Activated CD4-positive, alpha-beta T cell treated with anti-CD3 and anti-CD28 coated beads, Interleukin-2, Interleukin-4, amounts not matched to agents 100 ng/mL and 50 ng/mL, durations not matched to agents 16 hours and 8 hours (primary cell): Measurements from ENCODE around the gene MRTFA.
A peak's percentile ranks its signal among the peaks of the same experiment; 100 is the strongest.

Source experiments
- DNase-seq: peaks from one replicate; pipeline ENCODE4 v3.0.0-alpha.2; 2020; ENCODE audit warnings: low spot score

Gene MRTFA

DNA sequence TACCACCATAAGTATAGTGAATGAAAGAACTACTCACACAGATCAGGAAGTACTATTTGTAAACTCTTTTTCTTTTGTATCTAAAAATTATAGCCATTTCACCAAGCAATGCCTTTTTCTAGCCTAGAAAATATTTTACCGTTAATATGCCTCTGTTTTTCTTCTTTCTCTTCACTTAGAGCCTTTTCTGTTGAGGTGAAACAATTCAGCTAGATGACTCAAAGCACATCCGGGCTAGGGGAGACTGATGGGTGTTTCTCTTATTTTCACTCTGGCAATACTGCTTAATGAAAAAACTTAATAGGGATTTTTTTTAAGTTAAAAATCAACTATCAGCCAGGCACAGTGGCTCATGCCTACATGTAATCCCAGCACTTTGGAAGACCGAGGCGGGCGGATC, 172.8 kb downstream of the MRTFA start:
- DNase-seq: peak; percentile 64

DNA sequence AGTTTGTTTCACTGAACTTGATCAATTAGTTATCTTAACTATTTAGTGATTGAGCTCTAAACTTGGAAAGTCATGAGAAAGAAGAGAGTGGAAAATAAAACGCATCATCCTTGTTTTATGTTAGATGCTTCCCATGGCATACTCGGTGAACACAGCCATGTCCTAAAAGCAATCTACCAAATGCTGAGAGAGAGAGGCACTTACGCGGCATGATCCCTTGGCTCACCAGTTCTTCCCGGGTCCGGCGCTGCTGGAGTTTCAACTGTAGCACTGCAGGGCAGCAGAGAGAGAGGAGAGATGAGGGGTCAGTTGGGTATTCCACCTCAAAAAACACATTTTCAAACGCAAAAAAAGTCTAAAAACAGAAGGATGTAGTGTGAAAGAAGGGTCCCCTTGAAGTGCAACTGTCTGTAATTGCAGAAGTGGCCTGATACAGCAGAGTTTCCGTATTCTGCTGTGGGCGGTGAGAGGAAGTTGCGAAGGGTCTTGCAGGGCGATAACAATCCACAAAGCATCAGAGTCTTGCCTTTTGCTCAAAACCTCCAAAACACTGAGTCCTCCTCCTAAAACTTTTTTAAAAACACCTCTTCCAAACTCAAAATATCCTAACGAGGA, 173.4 kb downstream of the MRTFA start:
- peak; percentile 64 for DNase-seq

DNA sequence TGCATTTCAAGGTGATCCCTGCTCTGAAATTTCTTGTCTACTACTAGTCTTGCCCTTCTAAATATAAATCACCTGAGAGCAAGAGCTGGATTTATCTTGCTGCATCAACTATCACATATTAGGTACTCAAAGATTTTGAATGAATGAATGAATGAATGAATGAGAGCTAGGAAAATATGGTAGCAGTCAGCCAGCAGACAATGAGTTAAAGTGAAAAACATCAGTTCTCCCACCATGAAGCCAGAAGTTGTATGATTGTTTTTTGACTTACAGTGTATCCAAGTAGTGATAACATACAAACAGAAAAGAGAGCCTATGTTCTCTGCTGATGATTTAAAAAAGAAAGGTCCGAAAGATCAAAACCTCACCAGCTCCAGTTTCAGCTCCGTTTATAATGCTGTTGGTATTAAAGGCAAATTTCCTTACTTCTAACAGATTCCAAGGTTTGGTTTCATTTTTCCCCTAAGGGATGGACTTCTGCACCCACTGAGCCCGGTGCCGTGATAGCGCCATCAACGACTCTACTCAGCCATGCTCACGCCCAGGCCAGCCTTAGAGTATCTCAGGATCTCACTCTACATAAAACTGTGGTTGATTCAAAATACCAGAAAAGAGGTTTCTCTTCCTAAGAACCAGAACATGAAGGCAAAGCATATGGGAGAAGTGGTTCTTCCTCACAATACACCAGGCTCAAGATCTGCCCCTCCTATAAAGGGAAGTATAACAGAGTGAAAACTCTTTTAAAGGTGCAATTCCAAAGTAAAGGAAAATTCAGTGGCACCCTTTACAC, 174.1 kb downstream of the MRTFA start:
- DNase-seq: peak; percentile 30

DNA sequence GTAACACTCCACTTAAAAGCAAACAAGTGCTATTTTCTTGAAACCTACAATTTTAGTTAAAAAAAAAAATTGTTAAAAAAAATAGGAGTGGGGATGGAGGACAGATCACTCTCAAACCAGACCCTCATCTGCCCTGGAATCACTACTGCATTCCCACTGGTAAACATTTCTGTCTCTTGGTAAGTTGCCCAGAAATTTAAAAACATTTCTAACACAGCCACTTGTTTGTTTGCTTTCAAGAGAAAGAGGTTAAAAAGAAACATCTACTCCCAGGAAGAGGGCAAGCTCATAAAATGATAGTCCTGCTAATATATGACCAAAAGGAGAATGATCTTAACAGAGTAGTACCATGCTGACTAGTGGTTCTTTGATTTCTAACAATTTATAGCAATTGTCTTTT, 182.8 kb downstream of the MRTFA start:
- DNase-seq: no peak

DNA sequence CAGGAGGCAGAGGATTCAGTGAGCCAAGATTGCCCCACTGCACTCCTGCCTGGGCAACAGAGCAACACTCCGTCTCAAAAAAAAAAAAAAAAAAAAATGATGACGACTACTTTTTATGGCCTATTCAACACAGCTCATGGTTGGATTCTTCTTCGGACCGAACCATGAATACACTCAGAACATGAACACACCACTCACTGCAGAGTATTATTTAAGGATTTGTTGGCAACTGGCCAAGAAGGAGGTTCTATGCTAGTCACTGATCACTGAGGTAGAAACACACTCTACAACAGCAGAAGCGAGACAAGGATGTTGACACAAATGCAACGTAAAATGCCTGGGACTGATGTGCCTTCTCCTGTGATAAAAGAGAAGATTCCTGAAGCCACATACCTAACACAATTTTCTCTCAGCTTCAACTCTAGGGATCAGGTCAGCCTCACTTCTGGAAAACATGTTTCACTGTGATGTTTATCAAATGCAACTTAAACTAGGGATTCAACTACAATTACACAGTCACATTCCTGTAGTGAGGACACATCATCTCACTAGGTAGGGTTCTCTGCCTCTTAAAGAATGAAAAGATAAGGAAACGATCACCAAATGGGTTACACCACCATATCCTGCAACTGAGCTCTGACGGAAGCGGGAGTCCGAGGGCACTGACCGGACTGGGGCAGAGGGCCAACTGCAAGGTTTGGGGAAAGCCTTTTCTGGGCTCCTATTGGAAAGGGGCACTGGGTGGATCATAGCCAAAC, 183.6 kb downstream of the MRTFA start:
- no peak for DNase-seq

DNA sequence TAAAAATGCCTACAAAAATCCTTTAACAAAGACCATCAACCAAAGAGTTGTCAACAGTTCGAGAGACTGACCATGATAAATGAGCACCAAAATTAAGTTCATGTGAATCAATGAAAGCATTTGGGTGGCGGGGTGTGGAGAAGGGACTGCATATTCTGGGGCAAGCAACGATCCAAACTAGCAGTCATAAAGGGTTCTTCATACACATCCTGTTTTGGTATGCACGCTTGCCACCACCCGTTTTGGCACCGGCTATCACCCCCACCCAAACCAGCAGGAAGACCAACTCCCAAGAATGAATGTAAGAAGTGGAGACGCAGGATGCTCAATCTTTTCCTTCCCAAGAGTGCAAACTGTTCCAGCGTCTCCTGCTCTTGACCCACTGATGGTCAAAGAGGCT, 185.3 kb downstream of the MRTFA start:
- no peak for DNase-seq

DNA sequence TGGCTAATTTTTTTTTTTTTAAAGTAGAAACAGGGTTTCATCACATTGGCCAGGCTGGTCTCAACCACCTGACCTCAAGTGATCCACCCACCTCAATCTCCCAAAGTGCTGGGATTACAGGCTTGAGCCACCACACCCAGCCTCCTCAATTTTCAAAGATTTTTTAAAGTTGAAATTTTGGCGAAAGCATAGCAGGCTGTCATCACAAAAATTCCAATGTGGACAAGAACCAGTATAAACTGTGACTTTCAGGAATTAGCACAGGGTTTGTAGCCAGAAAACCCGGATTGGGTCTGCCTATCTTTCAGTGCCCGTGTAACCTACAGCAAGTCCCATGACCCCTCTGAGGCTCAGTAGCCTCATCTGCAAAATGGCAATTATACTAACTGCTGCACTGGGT, 185.9 kb downstream of the MRTFA start:
- DNase-seq: no peak

DNA sequence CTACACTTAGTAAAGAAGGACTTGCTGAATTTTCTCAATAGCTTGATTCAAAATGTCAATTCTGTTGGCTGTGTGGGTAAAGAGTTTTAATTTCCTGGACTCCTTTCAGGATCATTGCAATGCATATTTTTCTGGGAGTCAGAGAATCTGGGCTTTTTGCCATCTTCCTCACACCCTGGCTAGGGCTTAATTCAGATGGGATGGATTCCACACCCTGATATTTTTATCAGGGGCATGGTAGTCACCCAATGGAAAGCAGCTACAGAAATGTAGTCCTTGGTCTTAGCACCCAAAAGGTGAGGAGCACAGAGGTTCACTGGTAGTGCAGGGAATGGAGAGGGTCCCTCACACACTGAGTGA, 186.9 kb downstream of the MRTFA start:
- no peak for DNase-seq

DNA sequence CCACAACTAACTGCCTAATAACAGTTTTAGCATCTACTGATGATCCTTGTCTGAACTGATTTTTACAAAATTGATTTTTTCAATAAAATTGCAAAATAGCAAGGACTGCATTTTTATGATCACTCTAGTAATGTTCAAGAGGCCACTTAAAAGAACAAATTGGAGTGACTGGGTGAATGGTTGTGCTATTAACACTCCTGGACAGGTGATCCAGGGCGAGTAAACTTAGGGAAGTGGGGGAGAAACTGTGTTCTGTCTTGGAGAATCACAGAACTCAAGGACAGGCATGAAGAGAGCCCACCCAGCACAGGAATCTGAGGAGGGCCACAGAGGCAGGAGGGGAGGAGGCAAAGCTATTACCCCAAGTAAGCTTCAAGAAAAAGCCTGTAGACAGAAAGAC, 190.3 kb downstream of the MRTFA start:
- no peak for DNase-seq

DNA sequence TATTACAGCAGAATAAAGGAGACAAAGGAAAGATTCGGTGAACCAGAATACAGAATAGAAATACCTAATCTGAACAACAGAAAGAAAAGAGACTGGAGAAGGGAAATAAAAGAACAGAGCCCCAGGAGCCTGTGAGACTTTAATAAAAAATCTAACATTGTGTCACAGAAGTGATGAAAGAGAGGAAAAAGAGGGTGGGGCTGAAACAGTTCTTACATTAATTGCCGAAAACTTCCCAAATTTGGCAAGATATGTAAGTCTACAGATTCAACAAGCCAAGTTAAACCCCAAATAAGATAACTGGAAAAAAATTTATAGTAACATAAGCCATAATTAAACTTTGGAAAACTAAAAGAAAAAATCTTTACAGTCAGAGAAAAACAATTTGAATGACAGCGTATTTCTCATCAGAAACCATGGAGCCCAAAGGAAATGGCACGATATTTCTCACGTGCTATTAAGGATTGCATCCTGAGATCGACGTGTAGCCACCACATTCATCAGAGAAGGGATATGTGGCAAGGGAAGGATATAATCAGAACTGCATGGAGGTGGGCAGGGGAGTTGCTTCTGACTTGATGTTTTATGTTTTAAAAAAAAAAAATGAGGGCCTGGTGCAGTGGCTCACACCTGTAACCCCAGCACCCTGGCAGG, 192.2 kb downstream of the MRTFA start:
- DNase-seq: no peak

DNA sequence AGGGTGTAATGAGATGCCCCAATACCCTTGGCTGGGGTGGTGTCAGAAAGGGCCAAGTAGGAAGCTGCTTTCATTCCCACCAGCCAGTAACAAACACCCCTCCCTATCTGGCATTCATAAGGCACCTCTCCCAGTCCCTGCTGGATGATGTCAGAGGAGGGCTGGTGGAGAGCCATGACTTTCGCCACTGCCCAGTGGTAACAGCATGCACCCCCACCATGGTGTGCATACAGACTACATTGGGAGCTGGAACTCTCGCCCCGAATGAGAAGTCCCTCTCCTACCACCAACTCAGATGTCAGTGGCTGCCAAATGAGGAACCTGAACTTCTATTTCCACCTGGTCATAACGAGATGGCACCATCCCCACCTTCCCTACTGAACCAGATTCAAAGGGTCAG, 192.8 kb downstream of the MRTFA start:
- no peak for DNase-seq

DNA sequence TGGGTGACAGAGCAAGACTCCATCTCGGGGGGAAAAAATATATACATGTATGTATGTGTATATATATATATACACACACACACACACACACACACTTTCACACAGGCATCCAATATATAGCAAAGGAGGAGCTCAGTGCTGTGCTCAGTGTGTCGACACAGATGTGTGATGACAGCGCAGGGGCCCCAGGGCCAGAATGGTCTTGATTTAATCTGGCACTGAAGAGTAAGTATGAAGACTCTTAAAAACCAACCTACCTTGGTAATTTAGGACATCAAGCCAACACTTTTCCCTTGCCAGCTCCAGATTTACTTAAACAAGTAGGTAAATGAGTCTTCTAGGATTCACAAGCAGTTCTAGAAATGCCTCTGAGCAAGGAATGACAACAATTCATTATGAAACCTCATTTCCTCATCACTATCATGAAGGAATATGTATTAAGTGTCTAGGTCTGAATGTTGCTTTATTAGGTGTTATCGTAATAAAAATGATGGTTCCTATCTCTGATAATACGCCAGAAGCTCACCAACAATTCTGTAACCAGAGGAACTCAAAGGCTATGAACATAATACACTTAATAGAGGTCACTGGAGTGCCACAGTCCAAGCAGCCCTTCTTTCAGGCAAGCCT, 194.6 kb downstream of the MRTFA start:
- DNase-seq: no peak

DNA sequence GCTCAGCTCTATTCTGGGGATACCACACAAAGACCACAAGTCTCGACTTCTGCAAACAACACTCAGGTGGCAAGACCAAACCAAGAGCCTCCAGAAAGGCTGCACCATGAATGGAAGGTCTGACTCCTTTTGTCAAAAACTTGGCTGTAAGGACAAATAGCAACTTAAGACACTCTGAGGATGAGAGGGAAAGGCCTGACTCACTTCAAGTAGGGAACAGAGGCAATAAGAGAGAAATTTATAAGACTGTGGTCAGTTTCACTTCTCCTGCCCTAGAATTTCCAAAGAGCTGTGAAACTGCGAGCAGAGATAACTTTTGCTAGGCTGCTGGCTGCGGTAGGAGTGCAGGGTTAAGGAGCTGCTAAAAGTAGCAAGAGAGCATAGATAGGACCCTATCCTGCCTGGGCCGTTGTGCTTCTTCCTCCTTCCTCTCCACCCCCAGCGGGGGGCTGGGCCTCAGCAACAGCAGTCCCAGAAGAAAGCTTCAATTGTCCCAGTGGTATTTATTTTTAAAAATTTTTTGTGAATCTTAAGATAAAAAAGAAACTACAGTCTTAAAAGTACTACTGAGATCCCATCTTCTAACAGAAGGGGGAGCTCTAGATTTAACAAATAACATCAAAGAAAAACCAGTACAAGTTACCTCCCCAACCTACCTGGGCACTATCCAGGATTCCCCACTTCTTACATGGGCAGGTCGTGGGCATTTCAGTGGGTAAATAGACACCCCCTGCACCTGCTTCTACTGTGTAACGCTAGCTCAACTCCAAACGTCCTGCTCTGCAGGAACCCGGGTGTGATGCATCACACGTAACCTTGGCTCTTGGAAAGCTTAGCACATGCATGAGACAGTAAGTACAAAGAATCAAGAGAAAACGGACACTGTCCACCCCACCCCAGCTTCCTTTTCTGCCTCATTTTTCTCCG, 199.8 kb downstream of the MRTFA start:
- DNase-seq: peak; percentile 44

DNA sequence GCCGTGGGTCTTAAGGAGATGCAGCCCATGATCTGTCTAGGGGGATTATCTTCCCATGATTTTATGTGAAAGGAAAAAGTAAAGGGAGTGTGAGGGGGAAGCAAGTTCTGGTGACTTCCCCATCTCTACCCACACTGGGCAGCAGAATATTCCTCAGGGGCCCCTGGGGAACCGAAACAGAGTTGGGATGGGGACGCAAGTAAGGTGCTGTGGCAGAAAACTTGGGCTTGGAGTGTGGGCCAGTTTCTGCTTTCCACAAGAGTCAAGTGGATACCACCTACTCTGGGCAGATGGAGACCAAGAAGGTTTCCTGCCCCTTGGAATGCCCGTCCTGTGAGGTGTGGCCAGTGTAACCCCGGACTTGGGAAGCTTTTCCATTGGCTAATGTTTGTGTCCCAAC, 201.8 kb downstream of the MRTFA start:
- no peak for DNase-seq

DNA sequence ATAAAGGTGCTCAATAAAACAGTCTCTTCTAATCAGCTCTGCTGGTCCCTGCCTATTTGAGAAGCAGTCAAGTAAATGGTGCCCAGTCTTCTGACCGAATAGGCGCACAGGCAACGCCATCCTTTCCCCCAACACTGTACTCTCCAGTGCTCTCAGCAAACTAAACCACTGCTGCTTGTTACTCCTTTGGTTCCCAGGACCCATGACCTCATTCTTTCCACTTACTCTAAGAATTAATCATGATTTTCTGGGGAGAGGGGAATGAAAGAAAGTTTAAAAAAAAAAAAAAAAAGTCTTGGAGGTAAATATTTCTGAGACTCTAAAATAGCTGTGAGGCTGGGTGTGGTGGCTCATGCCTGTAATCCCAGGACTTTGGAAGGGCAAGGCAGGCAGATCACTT, 202.4 kb downstream of the MRTFA start:
- DNase-seq: no peak

DNA sequence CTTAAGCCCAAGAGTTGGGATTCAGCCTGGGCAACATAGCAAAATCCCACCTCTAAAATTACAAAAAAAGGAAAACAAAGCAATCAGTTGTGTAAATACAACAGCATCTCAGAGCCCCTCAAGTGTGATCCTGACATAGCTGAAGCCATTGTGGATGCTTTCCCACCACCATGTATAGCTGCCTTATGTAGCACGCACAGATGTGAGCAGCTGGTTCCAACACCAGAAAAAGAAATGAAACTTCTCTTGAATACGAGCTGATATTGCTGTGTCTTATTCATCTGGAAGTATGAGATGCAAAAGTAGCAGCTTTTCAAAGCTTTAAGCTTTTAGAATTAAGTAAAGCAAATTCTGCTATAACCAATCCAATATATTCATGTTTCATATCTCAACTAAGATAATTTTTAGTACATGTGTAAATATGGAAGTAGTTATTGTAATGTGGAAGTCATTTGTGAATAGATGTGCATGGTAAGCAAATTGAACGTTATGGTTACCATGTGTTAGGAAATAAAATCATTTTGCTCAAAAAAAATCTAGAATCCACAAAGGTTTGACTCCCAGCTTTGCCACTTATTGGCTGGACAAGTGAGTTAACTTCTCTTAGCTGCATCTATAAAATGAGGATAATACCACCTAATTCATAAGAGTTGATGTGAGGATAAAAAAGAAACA, 203.0 kb downstream of the MRTFA start:
- DNase-seq: no peak

DNA sequence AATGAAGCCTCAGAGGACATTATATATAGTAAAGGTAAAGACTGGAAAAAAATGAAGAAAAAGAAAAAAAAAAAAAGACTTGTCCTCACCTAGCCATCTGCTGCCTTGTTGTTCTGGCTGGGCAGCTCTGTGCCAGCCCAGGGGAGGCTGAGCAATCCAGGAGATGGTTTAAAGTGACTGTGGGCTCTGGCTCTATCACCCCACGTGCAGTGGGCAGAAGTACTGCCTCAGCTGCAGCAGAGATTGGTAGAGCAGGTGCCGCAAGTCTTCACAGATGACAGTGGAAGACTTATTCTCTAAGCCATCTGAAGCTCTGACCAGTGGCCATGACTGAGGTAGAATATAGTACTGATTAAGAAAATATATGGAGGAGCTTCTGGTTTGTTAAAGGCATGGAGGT, 203.9 kb downstream of the MRTFA start:
- DNase-seq: no peak

DNA sequence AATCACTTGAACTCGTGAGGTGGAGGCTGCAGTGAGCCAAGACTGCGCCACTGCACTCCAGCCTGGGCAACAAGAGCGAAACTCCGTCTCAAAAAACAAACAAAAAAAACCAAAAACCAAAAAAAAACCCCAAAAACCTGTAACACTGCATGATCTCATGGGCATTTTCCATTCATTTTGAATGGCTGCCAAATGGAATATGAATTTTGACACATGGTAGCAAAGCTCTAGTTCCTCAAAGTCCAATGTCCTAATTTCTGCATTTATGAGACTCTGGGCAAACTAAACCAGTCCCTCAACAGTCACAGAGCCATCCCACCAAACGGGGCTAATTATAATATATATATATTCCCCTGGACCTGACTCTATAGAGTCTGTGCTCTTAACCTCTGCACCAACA, 204.4 kb downstream of the MRTFA start:
- DNase-seq: no peak

DNA sequence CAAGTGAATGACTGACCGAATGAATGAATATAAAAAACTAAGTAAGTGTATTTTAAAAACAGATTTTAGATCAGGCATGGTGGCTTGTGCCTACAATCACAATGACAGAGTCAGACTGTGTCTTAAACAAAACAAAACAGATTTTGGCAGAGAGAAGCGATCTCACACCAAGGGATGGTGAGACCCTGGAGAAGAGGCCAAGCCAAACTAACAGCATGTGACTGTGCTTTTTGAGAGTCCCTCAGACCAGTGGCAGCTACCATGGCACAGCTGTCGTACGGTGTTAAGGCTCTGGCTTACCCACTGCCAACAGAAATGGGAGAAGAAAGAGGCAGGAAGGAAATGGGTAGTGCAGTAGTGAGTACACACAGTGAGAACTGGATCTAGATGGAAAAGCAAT, 205.5 kb downstream of the MRTFA start:
- DNase-seq: no peak

DNA sequence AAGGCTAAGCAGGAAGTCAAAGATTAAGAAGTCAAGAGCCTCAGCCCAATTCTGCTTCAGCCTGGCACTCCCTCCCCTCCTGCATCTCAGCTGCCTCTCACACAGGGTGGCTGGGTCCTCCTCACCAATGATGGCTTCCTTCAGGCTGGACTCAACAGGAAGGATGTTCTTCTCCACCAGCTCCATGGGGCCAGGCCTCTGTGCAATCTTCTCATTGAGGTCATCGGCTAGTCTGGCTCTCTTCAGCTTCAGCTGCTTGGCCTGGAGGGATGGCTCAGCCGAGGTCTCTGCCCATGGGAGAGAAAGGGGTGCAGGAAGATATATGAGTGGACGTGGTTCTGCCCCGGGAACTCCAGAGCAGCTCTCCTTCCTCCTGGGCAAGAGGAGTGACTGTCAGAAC, 207.0 kb downstream of the MRTFA start:
- no peak for DNase-seq

DNA sequence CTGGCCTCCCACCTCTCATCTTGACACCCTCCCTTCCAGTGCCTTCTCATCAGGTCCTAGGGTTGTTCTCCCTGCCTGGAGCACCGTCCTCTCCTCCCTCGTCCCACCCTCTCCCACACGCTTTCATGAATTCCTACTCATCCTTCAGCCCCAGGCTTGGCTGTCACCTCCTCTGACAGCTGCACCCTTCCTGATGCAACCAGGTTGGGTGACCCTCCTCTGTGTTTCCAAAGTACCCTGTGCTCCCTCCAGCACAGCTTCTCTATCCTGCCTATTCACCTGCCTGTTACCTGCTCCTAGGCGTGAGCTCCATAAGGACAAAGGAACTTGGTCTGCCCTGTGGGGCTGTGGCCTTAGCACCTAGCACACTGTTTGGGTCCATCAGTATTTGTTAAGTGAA, 207.7 kb downstream of the MRTFA start:
- no peak for DNase-seq
